Fibroblast of the aortic adventitia (primary cell): ENCODE measurements around the gene C5orf22. TPM values are rescaled to one million over a fixed set of nuclear protein-coding genes. Genes with fewer than 3 reads are reported as not detected.
A peak's percentile ranks its signal among the peaks of the same experiment; 100 is the strongest.
"Not testable (repeated sequence)": the region's sequence is repeated elsewhere in the genome, so short reads cannot be mapped to it uniquely, and the experiment has no call there.

ENCODE experiments used
- DNase-seq: peaks from one replicate; pipeline ENCODE4 v3.0.0-alpha.2; 2010; ENCODE audit warnings: low read depth
- H3K4me3 ChIP-seq: 2 replicates; pipeline ENCODE4 v1.5.1; 2011; ENCODE audit warnings: low read depth, mild to moderate bottlenecking, control low read depth, low read length, moderate library complexity
- CTCF ChIP-seq: IDR thresholded peaks from 2 replicates; pipeline ENCODE4 v1.5.1; 2011; ENCODE audit warnings: mild to moderate bottlenecking, low read length, control low read depth, inconsistent platforms; ENCODE audit not compliant: insufficient read depth
- total RNA-seq: library from RNA; depleted of rRNA; stranded (reverse); fragments of >200 nt; gene quantifications from 2 replicates; pipeline ENCODE4 v1.2.3, GENCODE V29; 2012; ENCODE audit warnings: low replicate concordance

The C5orf22 gene
- total RNA-seq, 1 donor: 18.7 TPM

DNA sequence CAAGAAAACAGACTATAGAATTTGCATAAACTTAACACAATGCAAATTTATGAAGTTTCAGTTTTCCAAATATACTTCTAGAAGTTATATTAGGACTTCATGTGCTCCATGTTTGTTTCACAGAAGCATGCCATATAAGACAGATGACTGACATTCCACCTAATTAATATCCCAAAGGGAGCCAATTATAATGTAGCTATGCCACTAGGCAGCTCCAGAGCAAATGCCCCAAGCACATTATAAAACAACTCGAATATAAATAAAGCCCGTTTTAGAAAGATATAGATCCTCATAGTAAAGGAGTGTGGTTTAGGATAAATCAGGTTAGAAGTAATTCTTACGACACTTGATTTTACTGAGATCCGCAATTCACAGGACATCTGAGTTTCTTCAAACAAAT lies 9.1 kb upstream of the C5orf22 start:
- no peak for TF ChIP-seq CTCF
- DNase-seq: no peak
- no peak overlapping the region for H3K4me3 ChIP-seq

- no peak for TF ChIP-seq CTCF
- DNase-seq: no peak
- H3K4me3 ChIP-seq: peak overlapping the region; percentile 83
Measured at GRCh38 chr5:31530541-31531265, 1.4 kb upstream of the C5orf22 start.

- DNase-seq: no peak
- TF ChIP-seq CTCF: no peak
- peak overlapping the region; percentile 83 for H3K4me3 ChIP-seq
Measured at GRCh38 chr5:31531543-31531887, 586 bp upstream of the C5orf22 start.

DNA sequence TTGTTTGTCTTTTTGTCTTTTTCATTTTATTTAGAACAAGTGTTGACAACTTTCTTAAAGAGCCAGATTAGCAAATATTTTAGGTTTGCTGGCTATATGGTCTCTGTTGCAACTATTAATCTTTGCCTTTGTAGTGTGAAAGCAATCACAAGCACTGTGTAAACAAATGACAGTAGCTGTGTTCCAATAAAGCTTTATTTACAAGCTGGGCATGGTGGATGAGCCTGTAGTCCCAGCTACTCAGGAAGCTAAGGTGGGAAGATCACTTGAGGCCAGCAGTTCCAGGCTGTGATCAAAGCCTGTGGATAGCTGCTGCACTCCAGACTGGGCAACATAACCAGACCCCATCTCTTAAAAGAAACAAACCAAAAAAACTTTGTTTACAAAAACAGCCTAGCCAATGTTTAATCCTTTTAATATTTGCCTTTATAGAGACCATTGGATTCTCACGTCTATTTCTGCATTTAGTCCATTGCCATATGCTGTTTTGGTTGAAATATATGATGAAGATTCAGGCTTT lies 2.5 kb downstream of the C5orf22 start:
- TF ChIP-seq CTCF: no peak
- DNase-seq: no peak
- no peak overlapping the region for H3K4me3 ChIP-seq

- no peak overlapping the region for H3K4me3 ChIP-seq
- DNase-seq: no peak
- TF ChIP-seq CTCF: no peak
Measured at GRCh38 chr5:31536873-31537272, 4.8 kb downstream of the C5orf22 start.

- H3K4me3 ChIP-seq: no peak overlapping the region
- no peak for DNase-seq
- TF ChIP-seq CTCF: no peak
Measured at GRCh38 chr5:31537349-31537748, 5.2 kb downstream of the C5orf22 start.

DNA sequence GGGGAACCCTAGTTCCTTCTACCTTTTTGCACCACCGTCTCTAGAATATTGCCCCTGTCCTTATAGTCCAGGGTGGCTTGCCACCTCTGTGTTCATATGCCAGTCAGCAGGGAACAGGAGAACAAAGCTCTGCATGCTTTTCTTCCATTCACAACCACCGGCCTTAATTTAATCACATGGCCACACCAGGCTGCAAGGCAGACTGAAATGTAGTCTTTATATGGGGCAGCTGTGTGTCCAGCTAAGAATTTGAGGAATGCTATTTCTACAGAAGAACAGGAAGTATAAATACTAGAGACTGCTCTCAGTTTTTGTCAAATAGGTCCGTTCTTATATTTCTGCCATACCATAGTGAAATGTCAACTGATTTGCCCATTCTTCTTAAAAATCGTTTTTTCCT lies 5.8 kb downstream of the C5orf22 start:
- DNase-seq: peak; percentile 8
- TF ChIP-seq CTCF: no peak
- no peak overlapping the region for H3K4me3 ChIP-seq

DNA sequence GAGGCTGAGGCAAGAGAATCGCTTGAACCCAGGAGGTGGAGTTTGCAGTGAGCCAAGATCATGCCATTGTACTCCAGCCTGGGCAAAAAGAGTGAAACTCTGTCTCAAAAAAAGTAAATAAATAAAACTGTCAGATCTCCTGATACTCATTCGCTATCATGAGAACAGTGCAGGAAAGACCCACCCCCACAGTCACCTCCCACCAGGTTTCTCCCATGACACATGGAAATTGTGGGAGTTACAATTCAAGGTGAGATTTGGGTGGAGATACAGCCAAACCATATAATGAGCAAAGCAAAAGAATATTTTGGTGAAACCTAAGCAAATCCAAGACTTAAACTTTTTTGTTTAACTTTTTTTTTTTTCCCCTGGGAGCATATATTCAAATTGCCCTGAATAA lies 17.0 kb downstream of the C5orf22 start:
- not testable (repeated sequence) for DNase-seq, H3K4me3 ChIP-seq
